ENCODE results near the gene HMGCS1.
"Not testable (repeated sequence)": the region's sequence is repeated elsewhere in the genome, so short reads cannot be mapped to it uniquely, and the experiment has no call there.

Gene HMGCS1

GRCh38 chr5:43273552-43273951, 39.7 kb downstream of the HMGCS1 start:
- ChIA-PET POLR2A (ENCODE audit: low non-redundant PET) (no interaction called here), CTCF (no interaction called here)
- no peak for TF ChIP-seq CTCF (conservative IDR thresholded peaks at IDR 0.05; ENCODE audit: low read depth)
- DNase-seq (ENCODE audit: low spot score) = no peak
- H3K27ac ChIP-seq = no peak overlapping the region

GRCh38 chr5:43270645-43271044, 42.6 kb downstream of the HMGCS1 start:
- POLR2A ChIA-PET (ENCODE audit: low non-redundant PET) = interaction anchor here (0.6 kb wide), 1 partner anchor 150 kb away, joined by 3 read pairs; the partner anchor contains the start of gene ZNF131
- DNase-seq (ENCODE audit: low spot score) = no peak
- CTCF ChIA-PET = no interaction called here
- H3K27ac ChIP-seq = no peak overlapping the region
- TF ChIP-seq CTCF (conservative IDR thresholded peaks at IDR 0.05; ENCODE audit: low read depth) = no peak

GRCh38 chr5:43268188-43268820, 44.9 kb downstream of the HMGCS1 start:
- DNase-seq (ENCODE audit: low spot score) = no peak
- ChIA-PET POLR2A (ENCODE audit: low non-redundant PET) (no interaction called here), CTCF (no interaction called here)
- H3K27ac ChIP-seq = no peak overlapping the region
- TF ChIP-seq CTCF (conservative IDR thresholded peaks at IDR 0.05; ENCODE audit: low read depth) = no peak

- not testable (repeated sequence) for DNase-seq (ENCODE audit: low spot score)
These were observed 50.9 kb downstream of the HMGCS1 start for GRCh38 chr5:43262269-43262668.

GRCh38 chr5:43258116-43258515, 55.1 kb downstream of the HMGCS1 start:
- CTCF ChIA-PET = no interaction called here
- TF ChIP-seq CTCF (conservative IDR thresholded peaks at IDR 0.05; ENCODE audit: low read depth) = no peak
- no peak overlapping the region for H3K27ac ChIP-seq
- POLR2A ChIA-PET (ENCODE audit: low non-redundant PET) = no interaction called here
- DNase-seq (ENCODE audit: low spot score) = no peak

More at GRCh38 chr5:43262269-43262668, 50.9 kb downstream of the HMGCS1 start:
- H3K27ac ChIP-seq; POLR2A ChIA-PET (ENCODE audit: low non-redundant PET): not testable (repeated sequence)
- CTCF ChIA-PET = interaction anchor here (0.6 kb wide), 1 partner anchor 1663 kb away, joined by 4 read pairs; no protein-coding TSS in a partner anchor

GRCh38 chr5:43256261-43256966, 56.8 kb downstream of the HMGCS1 start:
- POLR2A ChIA-PET (ENCODE audit: low non-redundant PET) = no interaction called here
- no peak for DNase-seq (ENCODE audit: low spot score)
- CTCF ChIA-PET = interaction anchor here (0.6 to 0.8 kb wide), 2 partner anchors 66 to 1037 kb away, joined by 4 read pairs; no protein-coding TSS in a partner anchor
- no peak for TF ChIP-seq CTCF (conservative IDR thresholded peaks at IDR 0.05; ENCODE audit: low read depth)
- H3K27ac ChIP-seq = no peak overlapping the region

GRCh38 chr5:43255704-43256103, 57.5 kb downstream of the HMGCS1 start:
- ChIA-PET POLR2A (ENCODE audit: low non-redundant PET) (no interaction called here), CTCF (no interaction called here)
- H3K27ac ChIP-seq = no peak overlapping the region
- no peak for TF ChIP-seq CTCF (conservative IDR thresholded peaks at IDR 0.05; ENCODE audit: low read depth)
- DNase-seq (ENCODE audit: low spot score) = no peak
